Measurements from ENCODE around the gene KSR1.

Gene KSR1

DNA sequence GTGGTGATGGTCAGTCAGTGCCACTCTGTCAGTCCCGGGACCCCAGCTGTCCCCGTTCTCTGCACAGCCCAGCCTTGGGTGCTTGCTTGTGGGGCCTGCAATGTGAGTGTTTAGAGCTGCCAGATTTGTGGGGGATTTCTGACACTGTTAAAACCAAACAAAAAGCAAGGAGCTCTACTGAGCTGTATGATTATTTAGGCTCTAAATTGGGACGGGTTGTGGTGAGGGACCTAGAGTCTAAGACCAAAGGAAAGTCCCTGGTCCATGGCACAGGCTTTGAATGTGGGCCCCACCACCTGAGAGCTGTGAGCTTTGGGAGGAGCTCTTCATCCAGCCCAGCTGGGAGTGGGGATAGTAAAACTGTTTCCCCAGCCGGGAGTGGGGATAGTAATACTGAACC lies 63.3 kb downstream of the KSR1 start:
- Histone ChIP-seq H3K9me3 (ENCODE audit: control insufficient read depth in 5 of 5, low read length in 5 of 5) (no peaks in the 10 kb centered on the region), H3K27ac (ENCODE audit: low read depth, low read length) (no peak overlapping the region), H3K36me3 (ENCODE audit: control insufficient read depth in 5 of 5, insufficient read depth in 5 of 5, low read length in 5 of 5) (no peaks in the 10 kb centered on the region), H3K27me3 (ENCODE audit: control insufficient read depth in 5 of 5, insufficient read depth in 4 of 5, low read length in 5 of 5) (no peaks in the 10 kb centered on the region), H3K9ac (ENCODE audit: low read length in 5 of 5) (no peak overlapping the region), H3K4me1 (ENCODE audit: control insufficient read depth in 5 of 5, insufficient read depth in 5 of 5, low read length in 5 of 5) (peaks cover 0 to 25% (median 7%) of the 10 kb centered on the region in 5 donors), H3K4me3 (ENCODE audit: low read depth in 1 of 5, low read length in 5 of 5) (no peak overlapping the region)

DNA sequence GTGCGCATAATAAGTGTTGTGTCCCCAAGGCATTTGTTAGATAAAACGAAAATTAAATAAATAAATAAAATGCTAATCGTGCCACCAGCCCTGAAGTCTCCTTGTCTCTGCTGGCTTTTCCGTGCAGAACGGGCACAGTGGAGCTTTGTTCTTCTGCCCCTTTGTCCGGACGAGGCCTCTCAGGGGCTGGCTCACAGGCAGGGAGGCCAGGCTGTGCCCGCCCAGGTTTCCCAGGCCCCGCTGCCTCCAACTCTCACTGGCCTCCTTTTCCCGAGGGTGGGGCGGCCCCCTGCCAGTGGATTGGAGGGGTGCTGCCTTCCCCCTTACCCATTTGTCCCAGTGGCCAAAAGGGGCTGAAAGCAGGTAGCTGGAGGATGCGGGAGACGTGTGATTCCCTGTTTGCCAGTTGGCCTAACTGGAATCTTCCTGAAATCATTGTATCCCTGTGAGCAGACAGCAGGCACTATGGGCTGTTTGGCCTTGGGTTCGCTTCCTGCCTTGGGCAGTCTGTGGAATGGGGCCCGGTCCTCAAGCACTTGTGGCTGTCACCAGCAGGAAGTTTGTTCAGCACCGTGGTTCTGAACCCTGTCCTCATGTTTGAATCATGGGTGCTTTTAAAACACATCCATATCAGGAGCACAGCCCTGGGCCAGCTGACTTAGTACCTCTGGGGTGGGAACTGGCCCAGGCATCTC lies 64.4 kb downstream of the KSR1 start:
- H3K9ac ChIP-seq (ENCODE audit: low read length in 5 of 5): no peak overlapping the region
- no peak overlapping the region for H3K27ac ChIP-seq (ENCODE audit: low read depth, low read length)
- H3K9me3 ChIP-seq (ENCODE audit: control insufficient read depth in 5 of 5, low read length in 5 of 5): no peaks in the 10 kb centered on the region
- peaks cover 0 to 27% (median 7%) of the 10 kb centered on the region in 5 donors for H3K4me1 ChIP-seq (ENCODE audit: control insufficient read depth in 5 of 5, insufficient read depth in 5 of 5, low read length in 5 of 5)
- H3K4me3 ChIP-seq (ENCODE audit: low read depth in 1 of 5, low read length in 5 of 5): no peak overlapping the region
- no peaks in the 10 kb centered on the region for H3K27me3 ChIP-seq (ENCODE audit: control insufficient read depth in 5 of 5, insufficient read depth in 4 of 5, low read length in 5 of 5)
- H3K36me3 ChIP-seq (ENCODE audit: control insufficient read depth in 5 of 5, insufficient read depth in 5 of 5, low read length in 5 of 5): no peaks in the 10 kb centered on the region

DNA sequence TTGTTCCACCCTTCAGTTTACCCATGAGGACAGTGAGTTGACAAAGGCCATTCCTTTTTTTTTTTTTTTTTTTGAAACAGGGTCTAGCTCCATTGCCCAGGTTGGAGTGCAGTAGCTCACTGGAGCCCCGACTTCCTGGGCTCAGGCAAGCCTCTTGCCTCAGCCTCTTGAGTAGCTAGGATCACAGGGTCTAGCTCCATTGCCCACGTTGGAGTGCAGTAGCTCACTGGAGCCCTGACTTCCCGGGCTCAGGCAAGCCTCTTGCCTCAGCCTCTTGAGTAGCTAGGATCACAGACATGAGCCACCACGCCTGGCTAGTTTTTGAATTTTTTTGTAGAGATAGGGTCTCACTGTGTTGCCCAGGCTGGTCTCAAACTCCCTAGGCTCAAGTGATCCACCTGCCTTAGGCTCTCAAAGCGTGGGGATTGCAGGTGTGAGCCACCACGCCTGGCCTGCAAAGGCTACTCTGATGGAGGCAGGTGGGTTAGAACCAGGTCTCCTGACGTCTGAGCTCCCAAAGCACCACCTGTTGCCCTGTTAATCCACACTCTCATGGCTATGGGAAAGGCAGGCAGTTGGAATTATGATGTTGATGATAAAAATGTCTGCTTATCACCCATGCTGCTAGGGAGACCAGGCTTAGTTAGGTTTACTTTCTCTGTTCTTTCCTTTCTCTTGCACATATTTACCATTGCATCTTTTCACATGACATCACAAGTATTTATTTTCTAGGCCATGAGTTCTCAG lies 65.2 kb downstream of the KSR1 start:
- no peak overlapping the region for H3K9ac ChIP-seq (ENCODE audit: low read length in 5 of 5)
- no peaks in the 10 kb centered on the region for H3K27me3 ChIP-seq (ENCODE audit: control insufficient read depth in 5 of 5, insufficient read depth in 4 of 5, low read length in 5 of 5)
- H3K27ac ChIP-seq (ENCODE audit: low read depth, low read length): no peak overlapping the region
- no peaks in the 10 kb centered on the region for H3K9me3 ChIP-seq (ENCODE audit: control insufficient read depth in 5 of 5, low read length in 5 of 5)
- no peaks in the 10 kb centered on the region for H3K36me3 ChIP-seq (ENCODE audit: control insufficient read depth in 5 of 5, insufficient read depth in 5 of 5, low read length in 5 of 5)
- H3K4me3 ChIP-seq (ENCODE audit: low read depth in 1 of 5, low read length in 5 of 5): no peak overlapping the region
- H3K4me1 ChIP-seq (ENCODE audit: control insufficient read depth in 5 of 5, insufficient read depth in 5 of 5, low read length in 5 of 5): peaks cover 2 to 31% (median 10%) of the 10 kb centered on the region in 5 donors

DNA sequence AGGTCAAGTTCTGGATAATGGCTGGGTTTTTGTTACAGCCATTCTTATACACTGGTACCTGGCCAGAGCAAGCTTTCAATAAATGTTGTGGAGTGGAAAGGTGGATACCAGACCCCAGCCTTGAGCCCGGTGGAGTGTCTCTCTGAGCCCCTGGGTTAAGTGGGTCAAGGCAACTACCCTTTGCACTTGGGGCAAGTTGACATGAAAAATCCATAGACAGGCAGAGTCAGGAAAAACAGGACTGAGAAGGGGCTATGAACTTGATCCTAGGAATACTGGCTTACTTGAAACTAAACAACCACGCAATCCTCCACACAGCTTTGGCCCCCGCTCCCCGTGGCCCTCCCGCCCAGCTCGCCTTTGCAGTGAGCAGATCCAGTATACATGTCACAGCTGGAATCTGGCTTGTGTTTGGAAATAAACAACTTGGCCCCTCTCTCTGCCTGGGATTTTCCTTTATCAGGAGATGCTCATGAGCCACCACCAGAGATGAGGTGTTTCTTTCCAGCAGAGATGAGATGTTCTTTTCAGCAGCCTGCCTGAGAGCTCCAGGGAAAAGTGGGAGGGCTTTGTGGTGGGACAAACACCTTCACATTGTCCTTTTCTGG lies 65.9 kb downstream of the KSR1 start:
- no peaks in the 10 kb centered on the region for H3K9me3 ChIP-seq (ENCODE audit: control insufficient read depth in 5 of 5, low read length in 5 of 5)
- no peaks in the 10 kb centered on the region for H3K36me3 ChIP-seq (ENCODE audit: control insufficient read depth in 5 of 5, insufficient read depth in 5 of 5, low read length in 5 of 5)
- peaks cover 2 to 36% (median 17%) of the 10 kb centered on the region in 5 donors for H3K4me1 ChIP-seq (ENCODE audit: control insufficient read depth in 5 of 5, insufficient read depth in 5 of 5, low read length in 5 of 5)
- no peak overlapping the region for H3K4me3 ChIP-seq (ENCODE audit: low read depth in 1 of 5, low read length in 5 of 5)
- H3K9ac ChIP-seq (ENCODE audit: low read length in 5 of 5): no peak overlapping the region
- H3K27me3 ChIP-seq (ENCODE audit: control insufficient read depth in 5 of 5, insufficient read depth in 4 of 5, low read length in 5 of 5): no peaks in the 10 kb centered on the region
- H3K27ac ChIP-seq (ENCODE audit: low read depth, low read length): no peak overlapping the region

DNA sequence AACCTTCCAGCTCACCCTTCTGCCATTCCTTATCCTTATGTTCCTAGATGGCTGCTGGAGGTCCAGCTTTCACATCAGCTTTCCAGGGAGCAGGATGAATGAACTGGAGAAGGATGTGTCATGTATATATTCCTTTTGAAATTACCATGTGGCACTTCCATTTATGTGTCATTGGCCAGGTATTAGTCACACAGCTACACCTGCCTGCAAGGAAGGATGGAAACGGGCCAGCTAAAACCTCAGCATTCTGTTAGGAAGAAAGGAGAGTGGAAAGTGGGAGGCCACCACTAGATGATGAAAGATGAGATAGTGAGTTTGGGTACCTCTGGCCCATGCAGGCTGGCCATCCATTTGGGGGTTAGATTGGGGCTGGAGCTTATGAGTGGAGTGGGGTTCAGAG lies 67.5 kb downstream of the KSR1 start:
- H3K27me3 ChIP-seq (ENCODE audit: control insufficient read depth in 5 of 5, insufficient read depth in 4 of 5, low read length in 5 of 5): no peaks in the 10 kb centered on the region
- H3K4me3 ChIP-seq (ENCODE audit: low read depth in 1 of 5, low read length in 5 of 5): no peak overlapping the region
- no peak overlapping the region for H3K9ac ChIP-seq (ENCODE audit: low read length in 5 of 5)
- peaks cover 2 to 32% (median 17%) of the 10 kb centered on the region in 5 donors for H3K4me1 ChIP-seq (ENCODE audit: control insufficient read depth in 5 of 5, insufficient read depth in 5 of 5, low read length in 5 of 5)
- no peaks in the 10 kb centered on the region for H3K36me3 ChIP-seq (ENCODE audit: control insufficient read depth in 5 of 5, insufficient read depth in 5 of 5, low read length in 5 of 5)
- no peaks in the 10 kb centered on the region for H3K9me3 ChIP-seq (ENCODE audit: control insufficient read depth in 5 of 5, low read length in 5 of 5)
- H3K27ac ChIP-seq (ENCODE audit: low read depth, low read length): no peak overlapping the region

DNA sequence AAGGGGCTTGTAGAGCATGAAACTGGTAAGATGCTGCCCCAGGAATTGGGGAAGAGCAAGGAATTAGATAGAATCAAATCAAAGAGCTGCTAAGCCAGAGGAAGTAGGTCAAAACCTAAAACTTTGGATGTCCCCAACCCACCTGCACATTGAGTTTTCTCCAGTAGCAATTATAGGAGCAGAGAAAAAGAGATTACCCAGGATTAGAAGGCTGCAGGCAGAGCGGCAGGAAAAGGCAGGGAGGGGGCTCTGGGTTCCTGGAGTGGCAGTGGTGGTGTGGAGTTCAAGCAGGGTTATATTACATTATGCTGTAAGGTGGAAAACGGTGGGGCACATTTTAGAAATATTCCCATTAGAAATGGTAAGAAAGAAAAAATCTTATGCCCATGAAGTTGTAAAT lies 68.3 kb downstream of the KSR1 start:
- no peak overlapping the region for H3K4me3 ChIP-seq (ENCODE audit: low read depth in 1 of 5, low read length in 5 of 5)
- H3K27ac ChIP-seq (ENCODE audit: low read depth, low read length): no peak overlapping the region
- H3K4me1 ChIP-seq (ENCODE audit: control insufficient read depth in 5 of 5, insufficient read depth in 5 of 5, low read length in 5 of 5): peaks cover 2 to 26% (median 14%) of the 10 kb centered on the region in 5 donors

DNA sequence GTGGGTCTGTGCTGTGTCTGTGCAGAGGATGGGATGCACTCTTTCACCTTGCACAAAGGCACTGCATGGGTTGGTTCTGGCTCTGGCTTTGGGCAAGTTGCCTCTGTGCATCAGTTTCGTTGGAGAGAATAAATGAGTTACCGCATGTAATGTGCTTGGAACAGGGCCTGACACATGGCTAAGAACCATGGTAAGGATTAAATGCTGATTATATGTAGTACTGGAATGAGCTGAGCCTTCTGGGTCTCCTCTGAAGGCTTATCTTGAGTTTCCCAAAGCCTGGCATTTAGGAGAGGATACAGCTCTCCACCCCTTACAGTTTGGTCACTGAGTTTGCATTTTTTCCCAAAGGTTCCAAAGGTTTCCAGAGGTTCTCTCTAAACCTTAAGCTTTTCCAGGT lies 69.1 kb downstream of the KSR1 start:
- peaks cover 2 to 25% (median 14%) of the 10 kb centered on the region in 5 donors for H3K4me1 ChIP-seq (ENCODE audit: control insufficient read depth in 5 of 5, insufficient read depth in 5 of 5, low read length in 5 of 5)
- no peak overlapping the region for H3K27ac ChIP-seq (ENCODE audit: low read depth, low read length)
- H3K9me3 ChIP-seq (ENCODE audit: control insufficient read depth in 5 of 5, low read length in 5 of 5): no peaks in the 10 kb centered on the region

More for the DNA sequence above, 68.3 kb downstream of the KSR1 start:
- Histone ChIP-seq H3K9me3 (ENCODE audit: control insufficient read depth in 5 of 5, low read length in 5 of 5) (no peaks in the 10 kb centered on the region), H3K27me3 (ENCODE audit: control insufficient read depth in 5 of 5, insufficient read depth in 4 of 5, low read length in 5 of 5) (no peaks in the 10 kb centered on the region), H3K36me3 (ENCODE audit: control insufficient read depth in 5 of 5, insufficient read depth in 5 of 5, low read length in 5 of 5) (no peaks in the 10 kb centered on the region), H3K9ac (ENCODE audit: low read length in 5 of 5) (no peak overlapping the region)

DNA sequence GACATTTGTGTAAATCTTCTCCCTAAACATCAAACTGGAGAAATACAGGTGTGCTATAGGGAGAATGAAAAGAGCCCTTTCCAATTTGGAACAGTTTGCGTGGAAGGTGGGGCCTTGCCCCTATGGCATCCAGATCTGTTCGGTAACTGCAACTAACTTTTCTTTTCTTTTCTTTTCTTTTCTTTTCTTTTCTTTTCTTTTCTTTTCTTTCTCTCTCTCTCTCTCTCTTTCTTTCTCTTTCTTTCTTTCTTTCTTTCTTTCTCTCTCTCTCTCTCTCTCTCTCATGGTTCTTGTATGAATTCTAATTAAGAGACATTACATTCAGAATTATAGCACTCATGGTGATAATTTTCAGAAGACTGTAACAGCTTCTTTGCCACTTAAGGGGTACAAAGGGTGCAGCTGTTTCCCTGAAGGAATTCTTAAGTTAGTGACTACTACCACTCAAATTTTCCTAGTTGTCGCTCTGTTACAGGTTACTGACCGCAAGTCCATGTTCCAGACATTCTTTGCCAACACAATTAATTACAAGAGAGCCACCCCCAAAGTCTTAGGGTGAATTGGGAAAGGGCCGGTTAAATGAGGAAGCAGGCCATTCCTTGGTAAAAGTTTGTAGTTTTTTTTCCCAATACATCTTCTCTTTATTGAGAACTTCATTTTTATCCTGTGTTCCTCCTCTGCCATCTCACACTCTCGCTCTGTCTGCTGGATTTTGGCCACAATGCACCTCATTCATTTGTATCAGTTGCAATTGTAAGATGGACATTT lies 69.8 kb downstream of the KSR1 start:
- no peaks in the 10 kb centered on the region for H3K27me3 ChIP-seq (ENCODE audit: control insufficient read depth in 5 of 5, insufficient read depth in 4 of 5, low read length in 5 of 5)
- H3K27ac ChIP-seq (ENCODE audit: low read depth, low read length): no peak overlapping the region
- peaks cover under 1 to 25% (median 17%) of the 10 kb centered on the region in 5 donors for H3K4me1 ChIP-seq (ENCODE audit: control insufficient read depth in 5 of 5, insufficient read depth in 5 of 5, low read length in 5 of 5)
- no peak overlapping the region for H3K4me3 ChIP-seq (ENCODE audit: low read depth in 1 of 5, low read length in 5 of 5)
- H3K36me3 ChIP-seq (ENCODE audit: control insufficient read depth in 5 of 5, insufficient read depth in 5 of 5, low read length in 5 of 5): no peaks in the 10 kb centered on the region
- no peaks in the 10 kb centered on the region for H3K9me3 ChIP-seq (ENCODE audit: control insufficient read depth in 5 of 5, low read length in 5 of 5)
- no peak overlapping the region for H3K9ac ChIP-seq (ENCODE audit: low read length in 5 of 5)

More for the DNA sequence above, 69.1 kb downstream of the KSR1 start:
- H3K36me3 ChIP-seq (ENCODE audit: control insufficient read depth in 5 of 5, insufficient read depth in 5 of 5, low read length in 5 of 5): no peaks in the 10 kb centered on the region
- no peak overlapping the region for H3K4me3 ChIP-seq (ENCODE audit: low read depth in 1 of 5, low read length in 5 of 5)
- no peak overlapping the region for H3K9ac ChIP-seq (ENCODE audit: low read length in 5 of 5)
- H3K27me3 ChIP-seq (ENCODE audit: control insufficient read depth in 5 of 5, insufficient read depth in 4 of 5, low read length in 5 of 5): no peaks in the 10 kb centered on the region

DNA sequence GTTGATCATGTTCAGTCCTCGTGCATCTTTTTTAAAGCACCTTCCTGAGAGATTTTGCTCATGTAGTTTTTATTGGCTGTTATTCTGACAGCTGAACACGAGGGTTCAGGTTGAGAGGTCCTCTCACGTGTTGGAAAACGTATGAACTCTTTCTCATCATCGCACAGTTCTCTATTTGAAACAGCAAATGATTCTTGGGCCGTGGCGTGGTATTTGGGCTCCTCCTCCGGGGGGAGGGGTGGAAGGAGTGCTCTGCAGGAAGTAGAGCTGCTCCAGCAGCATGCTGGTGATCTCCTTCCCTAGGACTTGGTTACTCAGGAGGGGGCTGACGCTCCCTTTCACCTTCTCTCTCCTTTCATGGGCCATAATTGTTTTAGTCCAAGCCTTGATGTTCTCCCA lies 70.4 kb downstream of the KSR1 start:
- Histone ChIP-seq H3K36me3 (ENCODE audit: control insufficient read depth in 5 of 5, insufficient read depth in 5 of 5, low read length in 5 of 5) (no peaks in the 10 kb centered on the region), H3K9me3 (ENCODE audit: control insufficient read depth in 5 of 5, low read length in 5 of 5) (no peaks in the 10 kb centered on the region), H3K9ac (ENCODE audit: low read length in 5 of 5) (no peak overlapping the region), H3K4me3 (ENCODE audit: low read depth in 1 of 5, low read length in 5 of 5) (peak overlapping the region in 1 of 5 donors; percentile 8), H3K27me3 (ENCODE audit: control insufficient read depth in 5 of 5, insufficient read depth in 4 of 5, low read length in 5 of 5) (no peaks in the 10 kb centered on the region), H3K27ac (ENCODE audit: low read depth, low read length) (no peak overlapping the region), H3K4me1 (ENCODE audit: control insufficient read depth in 5 of 5, insufficient read depth in 5 of 5, low read length in 5 of 5) (peaks cover 4 to 30% (median 22%) of the 10 kb centered on the region in 5 donors)

Data from subcutaneous abdominal adipose tissue (tissue), 5 donors.